SK-N-SH (cell line): Measurements from ENCODE around the gene ARMC10. TPM values are rescaled to one million over a fixed set of nuclear protein-coding genes. Genes with fewer than 3 reads are reported as not detected.

ENCODE experiments used
- CTCF ChIA-PET: fragments of 300-600, 350-600 bp; formaldehyde crosslinking; extraction: SDS; loops from one replicate; lab custom pipeline; 2021; lab: Yijun Ruan, JAX
- POLR2A ChIA-PET: fragments of 350-600 bp; sonication (Branson Sonifier 250); formaldehyde crosslinking; extraction: SDS; loops from one replicate; lab custom pipeline; 2020; ENCODE audit warnings: antibody characterized with exemption, inconsistent platforms; lab: Yijun Ruan, JAX
- DNase-seq: peaks from one replicate; pipeline ENCODE4 v3.0.0; 2012
- H2AFZ ChIP-seq: fragments of 200-600 bp; sonication (generic); 2 replicates; pipeline ENCODE4 v1.8.1; 2016; ENCODE audit warnings: antibody characterized with exemption, mild to moderate bottlenecking, low read depth
- H3F3A ChIP-seq: fragments of 200-600 bp; sonication (generic); replicated peaks from 2 replicates; pipeline ENCODE3; 2016; ENCODE audit warnings: antibody characterized with exemption, mild to moderate bottlenecking; ENCODE audit not compliant: insufficient read depth
- H3K27ac ChIP-seq, 2 experiments: fragments of 200-500 bp in 1 of 2; fragments of 200-600 bp in 1 of 2; sonication (Bioruptor generic) in 1 of 2; sonication (generic), shearing (Covaris generic) in 1 of 2; 2 replicates each; pipeline versions ENCODE4 v1.5.1 to v1.6.1; 2014 to 2016; ENCODE audit warnings: low read depth in 2 of 2, inconsistent platforms in 1 of 2, low read length in 1 of 2, mild to moderate bottlenecking in 1 of 2, mixed read lengths in 1 of 2
- H3K27me3 ChIP-seq: fragments of 200-600 bp; sonication (generic), shearing (Covaris generic); 2 replicates; pipeline ENCODE4 v1.6.1; 2016; ENCODE audit warnings: mixed run types; ENCODE audit not compliant: insufficient read depth
- H3K36me3 ChIP-seq, 2 experiments: fragments of 200-500 bp in 1 of 2; fragments of 200-600 bp in 1 of 2; sonication (Bioruptor generic) in 1 of 2; sonication (generic) in 1 of 2; replicated peaks in 1 of 2; 2 replicates each; pipeline versions ENCODE3 to v1.5.1; 2014 to 2016; ENCODE audit warnings: low read length in 1 of 2, mild to moderate bottlenecking in 1 of 2; ENCODE audit not compliant: insufficient read depth in 2 of 2, control insufficient read depth in 1 of 2
- H3K4me1 ChIP-seq, 2 experiments: fragments of 200-500 bp in 1 of 2; fragments of 200-600 bp in 1 of 2; sonication (Bioruptor generic) in 1 of 2; sonication (generic), shearing (Covaris generic) in 1 of 2; 2 replicates each; pipeline versions ENCODE4 v1.5.1 to v1.6.1; 2014 to 2016; ENCODE audit warnings: low read depth in 1 of 2, low read length in 1 of 2, mixed run types in 1 of 2; ENCODE audit not compliant: insufficient read depth in 2 of 2, control insufficient read depth in 1 of 2
- H3K4me2 ChIP-seq: fragments of 200-600 bp; sonication (generic), shearing (Covaris generic); 2 replicates; pipeline ENCODE4 v1.6.1; 2017; ENCODE audit warnings: mixed run types
- H3K4me3 ChIP-seq, 2 experiments: fragments of 200-500 bp in 1 of 2; fragments of 200-600 bp in 1 of 2; sonication (Bioruptor generic) in 1 of 2; sonication (generic), shearing (Covaris generic) in 1 of 2; 2 replicates each; pipeline versions ENCODE4 v1.5.1 to v1.8.1; 2014 to 2016; ENCODE audit warnings: low read depth in 2 of 2, inconsistent platforms in 1 of 2, low read length in 1 of 2, mild to moderate bottlenecking in 1 of 2, mixed read lengths in 1 of 2, moderate library complexity in 1 of 2
- H3K79me2 ChIP-seq: fragments of 200-600 bp; sonication (generic); 2 replicates; pipeline ENCODE4 v1.8.1; 2017; ENCODE audit warnings: mild to moderate bottlenecking; ENCODE audit not compliant: insufficient read depth
- H3K9ac ChIP-seq: fragments of 200-600 bp; sonication (generic); 2 replicates; pipeline ENCODE4 v1.6.1; 2017; ENCODE audit warnings: mixed run types
- H3K9me2 ChIP-seq: fragments of 200-600 bp; sonication (generic); 2 replicates; pipeline ENCODE4 v1.6.1; 2017; ENCODE audit warnings: mixed run types
- H3K9me3 ChIP-seq: fragments of 200-600 bp; sonication (generic); 2 replicates; pipeline ENCODE4 v1.6.1; 2017; ENCODE audit warnings: mixed run types, mild to moderate bottlenecking, moderate library complexity
- H4K20me1 ChIP-seq: fragments of 200-600 bp; sonication (generic); 2 replicates; pipeline ENCODE4 v1.6.1; 2017; ENCODE audit warnings: mild to moderate bottlenecking, mixed run types; ENCODE audit not compliant: insufficient read depth
- ELF1 ChIP-seq: IDR thresholded peaks from 2 replicates; pipeline ENCODE4 v1.4.0; 2012
- EZH2phosphoT487 ChIP-seq: fragments of 200-600 bp; sonication (generic); IDR thresholded peaks from 2 replicates; pipeline ENCODE4 v1.6.1; 2017; ENCODE audit warnings: low read depth, mixed run types, mild to moderate bottlenecking, antibody characterized with exemption, moderate library complexity, borderline replicate concordance
- FOSL2 ChIP-seq: IDR thresholded peaks from 2 replicates; pipeline ENCODE4 v1.4.0; 2012; ENCODE audit warnings: low read depth, mild to moderate bottlenecking, moderate library complexity, borderline replicate concordance
- FOXJ3 ChIP-seq: sonication (generic); formaldehyde crosslinking; IDR thresholded peaks from 2 replicates; pipeline ENCODE4 v1.5.1; 2020; ENCODE audit warnings: mild to moderate bottlenecking, missing genetic modification reagents
- GATA2 ChIP-seq: sonication (generic); formaldehyde crosslinking; IDR thresholded peaks from 2 replicates; pipeline ENCODE4 v1.5.0; 2020; ENCODE audit warnings: mild to moderate bottlenecking, missing genetic modification reagents
- MEF2A ChIP-seq: IDR thresholded peaks from 2 replicates; pipeline ENCODE4 v1.4.0; 2012; ENCODE audit warnings: low read depth, borderline replicate concordance
- RCOR1 ChIP-seq: fragments of 150-350 bp; IDR thresholded peaks from 2 replicates; pipeline ENCODE4 v1.6.1; 2017; ENCODE audit warnings: antibody characterized with exemption, low read length
- RFX5 ChIP-seq: IDR thresholded peaks from 2 replicates; pipeline ENCODE4 v1.6.1; 2012; ENCODE audit warnings: mild to moderate bottlenecking, improper control_type of control experiment, low read length
- RXRA ChIP-seq: IDR thresholded peaks from 2 replicates; pipeline ENCODE4 v1.4.0; 2012; ENCODE audit warnings: low read depth, mild to moderate bottlenecking, borderline replicate concordance
- SMC3 ChIP-seq: IDR thresholded peaks from 2 replicates; pipeline ENCODE4 v1.6.1; 2012; ENCODE audit warnings: low read depth, low read length, improper control_type of control experiment
- YY1 ChIP-seq: IDR thresholded peaks from 2 replicates; pipeline ENCODE4 v1.4.0; 2012; ENCODE audit warnings: low read depth, mild to moderate bottlenecking
- WGBS: methylation state at CpG from one replicate; pipeline ENCODE4 v1.1.6; 2017; ENCODE audit warnings: low lambda C conversion rate; 5-methylcytosine and 5-hydroxymethylcytosine counted together
- polyA plus RNA-seq, 3 experiments: library from polyadenylated mRNA; depleted of rRNA; stranded (reverse); fragments of >200 nt; gene quantifications; 2 replicates each; pipeline ENCODE4 v1.2.3, GENCODE V29; 2012
- TF ChIP-seq, protein P1 (sequence below): IDR thresholded peaks from 2 replicates; pipeline ENCODE4 v1.4.0; 2012; ENCODE audit warnings: low read depth
- TF ChIP-seq, protein P2 (sequence below): IDR thresholded peaks from 2 replicates; pipeline ENCODE4 v1.4.0; 2012; ENCODE audit warnings: low read depth, borderline replicate concordance
- TF ChIP-seq, protein P3 (sequence below): fragments of 150-350 bp; IDR thresholded peaks from 2 replicates; pipeline ENCODE4 v1.6.1; 2017; ENCODE audit warnings: antibody characterized with exemption, low read length, low read depth, borderline replicate concordance
- TF ChIP-seq, protein P4 (sequence below): IDR thresholded peaks from 2 replicates; pipeline ENCODE4; 2012

The ARMC10 gene
- polyA plus RNA-seq, 1 of the 3 experiments (the other 2 are of a cell fraction), result 43.4 TPM

DNA sequence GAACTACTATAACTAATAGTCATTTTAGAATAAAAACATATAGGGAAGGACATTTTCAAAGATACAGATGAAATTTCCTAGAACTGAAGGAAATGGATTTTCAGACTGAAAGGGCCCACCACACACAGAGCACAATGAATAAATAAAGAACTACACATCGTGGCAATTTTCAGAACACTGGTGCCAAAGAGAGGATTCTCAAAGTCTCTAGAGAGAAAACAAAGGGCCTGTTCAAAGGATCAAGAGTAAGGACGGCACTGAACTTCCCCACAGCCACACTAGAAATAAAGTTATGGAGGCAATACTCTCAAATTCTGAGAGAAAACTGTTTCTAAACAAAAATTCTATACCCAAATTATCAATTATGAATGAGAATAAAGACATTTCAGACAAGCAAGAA, 52.1 kb downstream of the ARMC10 start:
- no peaks in the 10 kb centered on the region; a peak in 1 of 4 replicates for H3K4me1 ChIP-seq
- WGBS, result 77% methylated on average over 2 of the region's 2 CpGs
- ChIA-PET POLR2A (no interaction called here), CTCF (no interaction called here)
- DNase-seq, result no peak
- H3K27ac ChIP-seq, result no peak overlapping the region
- H3F3A ChIP-seq, result no peaks in the 10 kb centered on the region
- H3K4me2 ChIP-seq, result no peak overlapping the region
- H3K9ac ChIP-seq, result no peak overlapping the region
- no peaks in the 10 kb centered on the region for H3K9me3 ChIP-seq
- no peaks in the 10 kb centered on the region for H3K9me2 ChIP-seq
- H4K20me1 ChIP-seq, result no peaks in the 10 kb centered on the region
- TF ChIP-seq SMC3 (no peak), RXRA (no peak)
- peaks cover 5% of the 10 kb centered on the region; the same call in 1 of the 2 replicates for H3K79me2 ChIP-seq
- H3K36me3 ChIP-seq, result peaks cover 35 to 36% of the 10 kb centered on the region in 2 experiments
- H2AFZ ChIP-seq, result no peak overlapping the region
- no peaks in the 10 kb centered on the region for H3K27me3 ChIP-seq
- H3K4me3 ChIP-seq, result no peak overlapping the region

DNA sequence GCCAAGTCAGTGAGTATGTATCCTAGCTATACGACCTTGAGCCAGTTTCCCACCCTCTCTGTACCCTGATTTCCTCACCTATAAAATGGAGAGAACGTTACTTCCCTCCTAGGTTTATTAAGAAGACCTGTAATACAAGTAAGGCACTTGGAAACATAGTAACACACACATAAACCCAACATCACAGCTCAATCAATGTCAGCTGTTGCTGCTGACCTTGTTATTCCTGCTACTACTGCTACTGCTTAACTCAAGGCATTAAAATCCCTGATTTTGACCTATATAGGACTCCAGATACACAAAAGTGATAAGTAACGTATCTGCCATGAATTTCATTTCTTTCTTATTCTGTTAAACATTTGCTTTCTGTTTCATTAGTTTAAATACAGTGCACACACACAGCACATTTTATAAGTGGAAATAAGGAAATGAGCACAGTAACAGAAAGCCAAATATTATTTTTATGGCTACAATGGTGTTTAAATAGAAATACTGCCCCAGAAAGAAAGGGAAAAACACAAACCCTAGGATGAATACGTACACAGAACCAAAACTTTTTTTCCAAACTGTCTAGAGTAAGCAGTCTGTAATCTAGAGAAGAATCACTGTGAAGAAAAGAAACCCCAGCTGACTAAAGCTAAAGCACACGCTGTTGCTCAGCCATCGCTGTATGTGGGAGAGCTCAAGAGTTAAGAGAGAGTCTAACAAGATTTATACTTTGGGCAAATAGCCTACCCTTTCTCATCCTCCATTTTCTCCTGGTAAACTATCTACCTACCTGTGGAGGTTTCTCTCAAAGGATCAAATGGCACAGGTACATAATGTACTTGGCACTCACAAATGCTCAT, 55.0 kb downstream of the ARMC10 start:
- Histone ChIP-seq H3K4me3 (no peak overlapping the region), H3K4me2 (no peak overlapping the region), H3K27me3 (no peaks in the 10 kb centered on the region)
- 87% methylated on average over 6 of the region's 6 CpGs for WGBS
- TF ChIP-seq GATA2 (CRISPR knock-in tag) (no peak), YY1 (no peak), EZH2phosphoT487 (no peak), RCOR1 (no peak), FOXJ3 (no peak), FOSL2 (no peak), RXRA (no peak), RFX5 (no peak), ELF1 (no peak), MEF2A (no peak)
- TF ChIP-seq, protein P1, sequence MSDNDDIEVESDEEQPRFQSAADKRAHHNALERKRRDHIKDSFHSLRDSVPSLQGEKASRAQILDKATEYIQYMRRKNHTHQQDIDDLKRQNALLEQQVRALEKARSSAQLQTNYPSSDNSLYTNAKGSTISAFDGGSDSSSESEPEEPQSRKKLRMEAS, result no peak
- TF ChIP-seq, protein P2, sequence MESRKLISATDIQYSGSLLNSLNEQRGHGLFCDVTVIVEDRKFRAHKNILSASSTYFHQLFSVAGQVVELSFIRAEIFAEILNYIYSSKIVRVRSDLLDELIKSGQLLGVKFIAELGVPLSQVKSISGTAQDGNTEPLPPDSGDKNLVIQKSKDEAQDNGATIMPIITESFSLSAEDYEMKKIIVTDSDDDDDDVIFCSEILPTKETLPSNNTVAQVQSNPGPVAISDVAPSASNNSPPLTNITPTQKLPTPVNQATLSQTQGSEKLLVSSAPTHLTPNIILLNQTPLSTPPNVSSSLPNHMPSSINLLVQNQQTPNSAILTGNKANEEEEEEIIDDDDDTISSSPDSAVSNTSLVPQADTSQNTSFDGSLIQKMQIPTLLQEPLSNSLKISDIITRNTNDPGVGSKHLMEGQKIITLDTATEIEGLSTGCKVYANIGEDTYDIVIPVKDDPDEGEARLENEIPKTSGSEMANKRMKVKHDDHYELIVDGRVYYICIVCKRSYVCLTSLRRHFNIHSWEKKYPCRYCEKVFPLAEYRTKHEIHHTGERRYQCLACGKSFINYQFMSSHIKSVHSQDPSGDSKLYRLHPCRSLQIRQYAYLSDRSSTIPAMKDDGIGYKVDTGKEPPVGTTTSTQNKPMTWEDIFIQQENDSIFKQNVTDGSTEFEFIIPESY, result no peak
- TF ChIP-seq, protein P3, sequence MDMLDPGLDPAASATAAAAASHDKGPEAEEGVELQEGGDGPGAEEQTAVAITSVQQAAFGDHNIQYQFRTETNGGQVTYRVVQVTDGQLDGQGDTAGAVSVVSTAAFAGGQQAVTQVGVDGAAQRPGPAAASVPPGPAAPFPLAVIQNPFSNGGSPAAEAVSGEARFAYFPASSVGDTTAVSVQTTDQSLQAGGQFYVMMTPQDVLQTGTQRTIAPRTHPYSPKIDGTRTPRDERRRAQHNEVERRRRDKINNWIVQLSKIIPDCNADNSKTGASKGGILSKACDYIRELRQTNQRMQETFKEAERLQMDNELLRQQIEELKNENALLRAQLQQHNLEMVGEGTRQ, result no peak
- TF ChIP-seq, protein P4, sequence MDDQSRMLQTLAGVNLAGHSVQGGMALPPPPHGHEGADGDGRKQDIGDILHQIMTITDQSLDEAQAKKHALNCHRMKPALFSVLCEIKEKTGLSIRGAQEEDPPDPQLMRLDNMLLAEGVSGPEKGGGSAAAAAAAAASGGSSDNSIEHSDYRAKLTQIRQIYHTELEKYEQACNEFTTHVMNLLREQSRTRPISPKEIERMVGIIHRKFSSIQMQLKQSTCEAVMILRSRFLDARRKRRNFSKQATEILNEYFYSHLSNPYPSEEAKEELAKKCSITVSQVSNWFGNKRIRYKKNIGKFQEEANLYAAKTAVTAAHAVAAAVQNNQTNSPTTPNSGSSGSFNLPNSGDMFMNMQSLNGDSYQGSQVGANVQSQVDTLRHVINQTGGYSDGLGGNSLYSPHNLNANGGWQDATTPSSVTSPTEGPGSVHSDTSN, result no peak
- TF ChIP-seq, all 33 proteins: peak for 0
- POLR2A ChIA-PET, result interaction anchor here (0.8 kb wide), 1 partner anchor 11 kb away, joined by 3 read pairs; no protein-coding TSS in a partner anchor
- no peak overlapping the region for H3K27ac ChIP-seq
- no peaks in the 10 kb centered on the region for H4K20me1 ChIP-seq
- no peak overlapping the region for H2AFZ ChIP-seq
- H3F3A ChIP-seq, result no peaks in the 10 kb centered on the region
- H3K79me2 ChIP-seq, result no peaks in the 10 kb centered on the region; the same call in 1 of the 2 replicates
- no peak overlapping the region for H3K9ac ChIP-seq
- no peak for DNase-seq
- H3K4me1 ChIP-seq, result peaks cover 0 to 3% of the 10 kb centered on the region in 2 experiments; a peak in 2 of 4 replicates
- no peaks in the 10 kb centered on the region for H3K9me2 ChIP-seq
- no peaks in the 10 kb centered on the region for H3K9me3 ChIP-seq
- peaks cover 24% of the 10 kb centered on the region in 2 experiments for H3K36me3 ChIP-seq
- CTCF ChIA-PET, result interaction anchor here (1.0 to 1.3 kb wide), 4 partner anchors 9 to 55 kb away, joined by 3 read pairs; partner anchors contain the start of genes ARMC10 and FBXL13
